AG04450 (cell line): ENCODE measurements around the gene FIG4. TPM values are rescaled to one million over a fixed set of nuclear protein-coding genes. Genes with fewer than 3 reads are reported as not detected.
A peak's percentile ranks its signal among the peaks of the same experiment; 100 is the strongest.

Experiments
- CTCF ChIA-PET: fragments of 300-600, 350-600 bp; formaldehyde crosslinking; extraction: SDS; loops from one replicate; lab custom pipeline; 2022; ENCODE audit warnings: antibody characterized with exemption, inconsistent platforms; lab: Charles Lee
- POLR2A ChIA-PET: fragments of 350-600 bp; formaldehyde crosslinking; extraction: SDS; loops from one replicate; lab custom pipeline; 2021; ENCODE audit warnings: antibody characterized with exemption, inconsistent platforms; lab: Yijun Ruan, JAX
- DNase-seq: peaks from one replicate; pipeline ENCODE4 v3.0.0-alpha.2; 2011; ENCODE audit warnings: low read depth, low spot score
- H3K27ac ChIP-seq: one replicate; pipeline ENCODE4 v1.5.1; 2012; ENCODE audit warnings: low read depth, low read length, control low read depth
- H3K27me3 ChIP-seq: one replicate; pipeline ENCODE4 v1.6.0; 2012; ENCODE audit warnings: low read length; ENCODE audit not compliant: control insufficient read depth, insufficient read depth
- H3K4me3 ChIP-seq: 2 replicates; pipeline ENCODE4 v1.5.1; 2011; ENCODE audit warnings: mild to moderate bottlenecking, low read depth, low read length, control low read depth
- H3K9me3 ChIP-seq: 2 replicates; pipeline ENCODE4 v1.5.1; 2012; ENCODE audit warnings: low read length; ENCODE audit not compliant: control insufficient read depth, insufficient read depth
- CTCF ChIP-seq: IDR thresholded peaks from 2 replicates; pipeline ENCODE4 v1.5.1; 2011; ENCODE audit warnings: low read depth, low read length, control low read depth, inconsistent platforms
- polyA plus RNA-seq: library from polyadenylated mRNA; depleted of rRNA; stranded (reverse); fragments of >200 nt; gene quantifications from 2 replicates; pipeline ENCODE4 v1.2.3, GENCODE V29; 2011

Gene FIG4
- polyA plus RNA-seq, 1 experiment, result 22.8 TPM

- CTCF ChIA-PET, result no interaction called here
- no peak overlapping the region for H3K4me3 ChIP-seq
- no peak for TF ChIP-seq CTCF
- H3K27ac ChIP-seq, result no peak overlapping the region
- H3K9me3 ChIP-seq, result no peaks in the 10 kb centered on the region
- POLR2A ChIA-PET, result no interaction called here
- DNase-seq, result no peak
- H3K27me3 ChIP-seq, result no peaks in the 10 kb centered on the region
These were observed 89.9 kb downstream of the FIG4 start for GRCh38 chr6:109781001-109781400.

- POLR2A ChIA-PET, result no interaction called here
- H3K4me3 ChIP-seq, result no peak overlapping the region
- DNase-seq, result no peak
- CTCF ChIA-PET, result interaction anchor here (1.0 to 1.5 kb wide), 2 partner anchors 58 to 258 kb away, joined by 3 to 5 read pairs; no protein-coding TSS in a partner anchor
- no peak for TF ChIP-seq CTCF
- H3K27me3 ChIP-seq, result no peaks in the 10 kb centered on the region
- H3K9me3 ChIP-seq, result no peaks in the 10 kb centered on the region
- H3K27ac ChIP-seq, result no peak overlapping the region
These were observed 91.4 kb downstream of the FIG4 start for GRCh38 chr6:109782491-109782999.

GRCh38 chr6:109783250-109783986, 92.3 kb downstream of the FIG4 start:
- CTCF ChIA-PET, result interaction anchor here (0.6 to 1.5 kb wide), 2 partner anchors 80 to 257 kb away, joined by 3 to 5 read pairs; no protein-coding TSS in a partner anchor
- DNase-seq, result no peak

GRCh38 chr6:109787312-109787711, 96.2 kb downstream of the FIG4 start:
- no peaks in the 10 kb centered on the region; the same call in 1 of the 2 replicates for H3K9me3 ChIP-seq
- TF ChIP-seq CTCF, result no peak
- H3K27me3 ChIP-seq, result no peaks in the 10 kb centered on the region
- CTCF ChIA-PET, result no interaction called here
- H3K27ac ChIP-seq, result no peak overlapping the region
- no peak overlapping the region for H3K4me3 ChIP-seq
- no peak for DNase-seq
- POLR2A ChIA-PET, result no interaction called here

More at GRCh38 chr6:109783250-109783986, 92.3 kb downstream of the FIG4 start:
- H3K4me3 ChIP-seq, result no peak overlapping the region
- no peak overlapping the region for H3K27ac ChIP-seq
- no peaks in the 10 kb centered on the region for H3K9me3 ChIP-seq
- POLR2A ChIA-PET, result no interaction called here
- TF ChIP-seq CTCF, result peak; percentile 23; the same call in 1 of the 2 replicates
- no peaks in the 10 kb centered on the region for H3K27me3 ChIP-seq

GRCh38 chr6:109788687-109789086, 97.6 kb downstream of the FIG4 start:
- POLR2A ChIA-PET, result no interaction called here
- H3K9me3 ChIP-seq, result no peaks in the 10 kb centered on the region; the same call in 1 of the 2 replicates
- no peak for DNase-seq
- H3K27ac ChIP-seq, result no peak overlapping the region
- TF ChIP-seq CTCF, result no peak
- CTCF ChIA-PET, result interaction anchor here (0.6 to 1.2 kb wide), 2 partner anchors 84 to 250 kb away, joined by 3 to 4 read pairs; no protein-coding TSS in a partner anchor
- H3K4me3 ChIP-seq, result no peak overlapping the region
- H3K27me3 ChIP-seq, result no peaks in the 10 kb centered on the region
